ENCODE data around the gene ZFC3H1.

DNA sequence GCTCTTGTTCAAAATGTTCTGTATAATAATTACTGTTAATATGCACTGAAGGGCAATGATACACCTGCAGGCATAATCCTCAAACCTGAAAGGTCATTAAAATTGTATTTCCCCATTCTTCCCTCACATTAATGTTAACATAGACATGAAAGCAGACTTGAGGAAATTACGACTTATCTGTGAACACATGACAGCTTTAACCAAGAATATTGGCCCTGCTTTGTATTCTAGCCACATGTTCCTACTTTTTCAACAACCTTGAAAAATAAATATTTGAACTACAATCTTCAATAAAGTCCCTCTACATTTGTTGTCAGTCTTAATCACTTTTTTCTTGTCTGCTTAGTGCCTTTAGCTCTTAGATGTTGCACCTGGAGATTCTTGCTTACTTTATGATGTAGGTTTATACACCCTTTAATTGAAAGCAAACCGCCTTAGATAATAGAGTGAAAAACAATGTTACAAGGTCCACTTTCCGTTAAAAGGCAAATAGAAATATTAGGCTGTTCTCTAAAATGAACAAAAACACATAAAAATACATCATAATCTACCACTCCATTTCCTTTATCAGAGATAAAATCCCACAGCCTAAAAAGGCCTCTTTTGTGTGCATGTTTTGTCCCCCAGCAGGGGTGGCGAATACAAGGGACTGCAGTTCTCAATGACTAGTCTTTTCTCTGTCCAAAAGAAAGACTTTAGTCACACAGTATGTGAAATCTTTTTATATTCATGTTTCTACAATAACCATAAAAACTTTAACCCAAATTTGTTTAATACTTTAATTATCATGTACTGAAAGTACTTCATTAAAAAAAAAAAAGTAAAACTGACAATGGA, 55.9 kb downstream of the ZFC3H1 start:
- TF ChIP-seq, protein P1, sequence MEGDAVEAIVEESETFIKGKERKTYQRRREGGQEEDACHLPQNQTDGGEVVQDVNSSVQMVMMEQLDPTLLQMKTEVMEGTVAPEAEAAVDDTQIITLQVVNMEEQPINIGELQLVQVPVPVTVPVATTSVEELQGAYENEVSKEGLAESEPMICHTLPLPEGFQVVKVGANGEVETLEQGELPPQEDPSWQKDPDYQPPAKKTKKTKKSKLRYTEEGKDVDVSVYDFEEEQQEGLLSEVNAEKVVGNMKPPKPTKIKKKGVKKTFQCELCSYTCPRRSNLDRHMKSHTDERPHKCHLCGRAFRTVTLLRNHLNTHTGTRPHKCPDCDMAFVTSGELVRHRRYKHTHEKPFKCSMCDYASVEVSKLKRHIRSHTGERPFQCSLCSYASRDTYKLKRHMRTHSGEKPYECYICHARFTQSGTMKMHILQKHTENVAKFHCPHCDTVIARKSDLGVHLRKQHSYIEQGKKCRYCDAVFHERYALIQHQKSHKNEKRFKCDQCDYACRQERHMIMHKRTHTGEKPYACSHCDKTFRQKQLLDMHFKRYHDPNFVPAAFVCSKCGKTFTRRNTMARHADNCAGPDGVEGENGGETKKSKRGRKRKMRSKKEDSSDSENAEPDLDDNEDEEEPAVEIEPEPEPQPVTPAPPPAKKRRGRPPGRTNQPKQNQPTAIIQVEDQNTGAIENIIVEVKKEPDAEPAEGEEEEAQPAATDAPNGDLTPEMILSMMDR (conservative IDR thresholded peaks at IDR 0.05): no peak
- no peak for TF ChIP-seq EZH2 (IDR thresholded peaks at IDR 0.05; ENCODE audit: low read depth)
